ENCODE measurements around the gene EMILIN3. TPM values are rescaled to one million over a fixed set of nuclear protein-coding genes. Genes with fewer than 3 reads are reported as not detected.

EMILIN3 gene
- total and polyA plus RNA-seq, 2 of the 4 experiments (the other 2 are of a cell fraction), result under 0.01 to 0.07 TPM

GRCh38 chr20:41387444-41387851 lies 20.8 kb upstream of the EMILIN3 start:
- Histone ChIP-seq H3K4me1 (ENCODE audit: control insufficient read depth, insufficient read depth, low read length) (no peaks in the 10 kb centered on the region), H3K4me2 (ENCODE audit: low read depth, low read length) (no peak overlapping the region), H3K9me1 (ENCODE audit: insufficient read depth, low read length) (no peaks in the 10 kb centered on the region), H2BK120ac (ENCODE audit: low read depth, low read length) (no peak overlapping the region), H3K18ac (ENCODE audit: low read depth, low read length) (no peak overlapping the region), H3K9ac (ENCODE audit: low read depth, low read length) (no peak overlapping the region), H2AFZ (replicated peaks; ENCODE audit: low read length, poor library complexity) (no peak overlapping the region), H2BK5ac (ENCODE audit: low read depth, low read length, poor library complexity, severe bottlenecking) (no peak overlapping the region), H2BK20ac (ENCODE audit: low read depth, low read length) (no peak overlapping the region), H4K5ac (ENCODE audit: low read depth, low read length) (no peak overlapping the region), H2AK9ac (replicated peaks; ENCODE audit: low read depth, low read length, poor library complexity) (no peak overlapping the region), H3K9me3 (ENCODE audit: control insufficient read depth, insufficient read depth, low read length) (no peaks in the 10 kb centered on the region), H3K27me3 (ENCODE audit: control insufficient read depth, insufficient read depth, low read length) (peaks cover 12% of the 10 kb centered on the region), H4K91ac (ENCODE audit: insufficient read depth, low read depth, low read length) (no peak overlapping the region), H3K4ac (ENCODE audit: low read depth, low read length) (no peak overlapping the region), H2BK15ac (ENCODE audit: low read depth, low read length) (no peak overlapping the region), H3K56ac (ENCODE audit: extremely low read depth, insufficient read depth, low read length) (no peak overlapping the region), H2AK5ac (ENCODE audit: low read depth, low read length) (no peak overlapping the region), H3K36me3 (ENCODE audit: control insufficient read depth, insufficient read depth, low read length) (no peaks in the 10 kb centered on the region), H3K23ac (ENCODE audit: low read depth, low read length) (no peak overlapping the region), H3K79me1 (ENCODE audit: low read depth in 1 of 2, low read length in 2 of 2) (no peaks in the 10 kb centered on the region), H3K14ac (replicated peaks; ENCODE audit: low read depth, low read length) (no peak overlapping the region), H4K20me1 (ENCODE audit: insufficient read depth, low read length) (no peaks in the 10 kb centered on the region), H3K27ac (ENCODE audit: insufficient read depth, low read length) (no peak overlapping the region), H4K8ac (ENCODE audit: low read depth in 2 of 2, low read length in 2 of 2) (no peak overlapping the region), H3K4me3 (ENCODE audit: insufficient read depth, low read depth, low read length) (no peak overlapping the region)
- ATAC-seq (ENCODE audit: low read depth) (no peak), DNase-seq (no peak)
- BruUV-seq (replicated peaks), result no TSS peak
- dilution Hi-C loops (cut with HindIII; ENCODE audit: low sequenced_read_pairs, unreplicated experiment) (no loop called here), intact Hi-C loops (cut with micrococcal nuclease) (no loop called here), in situ Hi-C loops (cut with MboI; ENCODE audit: low sequenced_read_pairs) (no loop called here)
- CTCF ChIA-PET, result no interaction called here
- POLR2A ChIA-PET (ENCODE audit: unreplicated experiment), result no interaction called here
- no CpG with 5 or more reads among the region's 9 CpGs for WGBS, 2 experiments (ENCODE audit: extremely low coverage in 2 of 2, insufficient read length in 1 of 2)
- no peak for TF ChIP-seq FOS (IDR thresholded peaks at IDR 0.05; ENCODE audit: low read depth, low read length)
- TF ChIP-seq CHD1 (IDR thresholded peaks at IDR 0.05; ENCODE audit: low read depth, low read length), result no peak
- TF ChIP-seq MXI1 (IDR thresholded peaks at IDR 0.05; ENCODE audit: borderline replicate concordance, low read depth, low read length), result no peak
- TF ChIP-seq RCOR1 (IDR thresholded peaks at IDR 0.05; ENCODE audit: insufficient replicate concordance, low read length), result no peak
- no peak for TF ChIP-seq NFE2L2 (IDR thresholded peaks at IDR 0.05; ENCODE audit: low read depth, low read length)
- TF ChIP-seq MAFK (IDR thresholded peaks at IDR 0.05; ENCODE audit: low read depth, low read length), result no peak
- no peak for TF ChIP-seq RFX5 (IDR thresholded peaks at IDR 0.05; ENCODE audit: low read depth, low read length)
- TF ChIP-seq CTCF (conservative IDR thresholded peaks at IDR 0.05; ENCODE audit: low read depth, low read length), result no peak
- TF ChIP-seq SMC3 (IDR thresholded peaks at IDR 0.05; ENCODE audit: low read depth, low read length), result no peak
- no peak for TF ChIP-seq CEBPB (IDR thresholded peaks at IDR 0.05; ENCODE audit: low read depth, low read length)
- TF ChIP-seq MAZ (IDR thresholded peaks at IDR 0.05; ENCODE audit: borderline replicate concordance, low read depth, low read length), result no peak
- TF ChIP-seq POLR2A (IDR thresholded peaks at IDR 0.05; ENCODE audit: low read depth, low read length), result no peak
- TF ChIP-seq, protein P1, sequence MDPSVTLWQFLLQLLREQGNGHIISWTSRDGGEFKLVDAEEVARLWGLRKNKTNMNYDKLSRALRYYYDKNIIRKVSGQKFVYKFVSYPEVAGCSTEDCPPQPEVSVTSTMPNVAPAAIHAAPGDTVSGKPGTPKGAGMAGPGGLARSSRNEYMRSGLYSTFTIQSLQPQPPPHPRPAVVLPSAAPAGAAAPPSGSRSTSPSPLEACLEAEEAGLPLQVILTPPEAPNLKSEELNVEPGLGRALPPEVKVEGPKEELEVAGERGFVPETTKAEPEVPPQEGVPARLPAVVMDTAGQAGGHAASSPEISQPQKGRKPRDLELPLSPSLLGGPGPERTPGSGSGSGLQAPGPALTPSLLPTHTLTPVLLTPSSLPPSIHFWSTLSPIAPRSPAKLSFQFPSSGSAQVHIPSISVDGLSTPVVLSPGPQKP (IDR thresholded peaks at IDR 0.05; ENCODE audit: borderline replicate concordance, low read depth, low read length), result no peak

Data from IMR-90 (cell line).